GM04503 (cell line): ENCODE results near the gene HSPA5.
A peak's percentile ranks its signal among the peaks of the same experiment; 100 is the strongest.
"Not testable (repeated sequence)": the region's sequence is repeated elsewhere in the genome, so short reads cannot be mapped to it uniquely, and the experiment has no call there.

Source experiments
- DNase-seq: peaks from one replicate; pipeline ENCODE4 v3.0.0-alpha.2; 2012; ENCODE audit warnings: low read depth

The HSPA5 gene

GRCh38 chr9:125241000-125241862, at the start of gene HSPA5:
HSPA5 (minus strand) TSS chr9:125241343; CDS start chr9:125241126, 217 bp downstream.
- peak; percentile 98 for DNase-seq

GRCh38 chr9:125286935-125287433, 45.8 kb upstream of the HSPA5 start:
- not testable (repeated sequence) for DNase-seq

GRCh38 chr9:125284855-125285254, 43.7 kb upstream of the HSPA5 start:
- no peak for DNase-seq

GRCh38 chr9:125280945-125281344, 39.8 kb upstream of the HSPA5 start:
- DNase-seq: no peak

- DNase-seq: no peak
Observed at GRCh38 chr9:125277411-125277810, 36.3 kb upstream of the HSPA5 start.

- no peak for DNase-seq
Observed at GRCh38 chr9:125276771-125277170, 35.6 kb upstream of the HSPA5 start.

- no peak for DNase-seq
Observed at GRCh38 chr9:125272697-125273096, 31.6 kb upstream of the HSPA5 start.

- no peak for DNase-seq
Observed at GRCh38 chr9:125271081-125271480, 29.9 kb upstream of the HSPA5 start.

GRCh38 chr9:125269014-125269397, 27.9 kb upstream of the HSPA5 start:
- no peak for DNase-seq

GRCh38 chr9:125268394-125269013, 27.4 kb upstream of the HSPA5 start:
- no peak for DNase-seq

- not testable (repeated sequence) for DNase-seq
Observed at GRCh38 chr9:125264068-125264467, 22.9 kb upstream of the HSPA5 start.

- no peak for DNase-seq
Observed at GRCh38 chr9:125262294-125262991, 21.3 kb upstream of the HSPA5 start.

GRCh38 chr9:125261501-125262293, 20.6 kb upstream of the HSPA5 start, which contains the start of gene GAPVD1:
GAPVD1 (plus strand) TSS chr9:125261826; CDS start chr9:125298922, 37,096 bp downstream.
- DNase-seq: peak; percentile 59

- no peak for DNase-seq
Observed at GRCh38 chr9:125260561-125260960, 19.4 kb upstream of the HSPA5 start.

GRCh38 chr9:125258832-125259534, 17.8 kb upstream of the HSPA5 start:
- no peak for DNase-seq

- DNase-seq: no peak
Observed at GRCh38 chr9:125258160-125258785, 17.1 kb upstream of the HSPA5 start.

GRCh38 chr9:125255781-125256391, 14.7 kb upstream of the HSPA5 start:
- no peak for DNase-seq

GRCh38 chr9:125254231-125254630, 13.1 kb upstream of the HSPA5 start:
- DNase-seq: no peak

GRCh38 chr9:125246261-125246667, 5.1 kb upstream of the HSPA5 start:
- no peak for DNase-seq

GRCh38 chr9:125243792-125244260, 2.7 kb upstream of the HSPA5 start:
- DNase-seq: no peak
